RWPE2 (cell line): Measurements from ENCODE around the gene HFM1.
A peak's percentile ranks its signal among the peaks of the same experiment; 100 is the strongest.
"Not testable (repeated sequence)": the region's sequence is repeated elsewhere in the genome, so short reads cannot be mapped to it uniquely, and the experiment has no call there.

Source experiments
- ATAC-seq: fragments of 200-7000 bp; cut with Tn5 transposase; 3 replicates; pipeline ENCODE4 v1.9.1; 2021; ENCODE audit warnings: low read depth
- DNase-seq: peaks from one replicate; pipeline ENCODE4 v3.0.0-alpha.2; 2020; ENCODE audit warnings: low spot score
- H3K27ac ChIP-seq: fragments of 450-650 bp; 2 replicates; pipeline ENCODE4 v1.5.1; 2017; ENCODE audit warnings: mild to moderate bottlenecking; ENCODE audit not compliant: poor library complexity, severe bottlenecking
- H3K27me3 ChIP-seq: fragments of 250-450 bp; sonication (Bioruptor Pico); 2 replicates; pipeline ENCODE4 v1.5.1; 2021; ENCODE audit warnings: mild to moderate bottlenecking, moderate library complexity; ENCODE audit not compliant: insufficient read depth, poor library complexity, severe bottlenecking
- H3K36me3 ChIP-seq: fragments of 250-450 bp; sonication (Bioruptor Pico); 2 replicates; pipeline ENCODE4 v1.5.1; 2020; ENCODE audit warnings: low read depth, mild to moderate bottlenecking, moderate library complexity
- H3K4me1 ChIP-seq: fragments of 250-450 bp; sonication (Bioruptor Pico); 2 replicates; pipeline ENCODE4 v1.5.1; 2021; ENCODE audit warnings: mild to moderate bottlenecking, moderate library complexity; ENCODE audit not compliant: insufficient read depth, poor library complexity, severe bottlenecking
- H3K4me3 ChIP-seq: fragments of 250-450 bp; sonication (Bioruptor Pico); 2 replicates; pipeline ENCODE4 v1.5.1; 2021; ENCODE audit warnings: mild to moderate bottlenecking, moderate library complexity; ENCODE audit not compliant: severe bottlenecking
- H3K9me3 ChIP-seq: fragments of 250-450 bp; sonication (Bioruptor Pico); 2 replicates; pipeline ENCODE4 v1.5.1; 2021; ENCODE audit warnings: mild to moderate bottlenecking, moderate library complexity; ENCODE audit not compliant: severe bottlenecking
- CTCF ChIP-seq: fragments of 450-650 bp; IDR thresholded peaks from one replicate; pipeline ENCODE4 v1.5.1; 2017; ENCODE audit warnings: mild to moderate bottlenecking, moderate library complexity; ENCODE audit not compliant: poor library complexity, severe bottlenecking

The HFM1 gene

GRCh38 chr1:91440847-91441246, 36.2 kb upstream of the HFM1 start:
- TF ChIP-seq CTCF = peak; percentile 50
- DNase-seq (no peak), ATAC-seq (peak; percentile 55; the same call in 1 of the 3 replicates)

GRCh38 chr1:91439016-91439415, 34.4 kb upstream of the HFM1 start:
- no peaks in the 10 kb centered on the region for H3K9me3 ChIP-seq
- ATAC-seq = no peak
- no peak overlapping the region for H3K4me3 ChIP-seq
- no peak overlapping the region for H3K27ac ChIP-seq
- TF ChIP-seq CTCF = no peak
- H3K4me1 ChIP-seq = no peaks in the 10 kb centered on the region
- peaks cover 10% of the 10 kb centered on the region for H3K27me3 ChIP-seq
- no peak for DNase-seq
- H3K36me3 ChIP-seq = no peaks in the 10 kb centered on the region

More at GRCh38 chr1:91440847-91441246, 36.2 kb upstream of the HFM1 start:
- H3K36me3 ChIP-seq = no peaks in the 10 kb centered on the region
- no peaks in the 10 kb centered on the region for H3K4me1 ChIP-seq
- H3K27me3 ChIP-seq = peaks cover 10% of the 10 kb centered on the region
- H3K4me3 ChIP-seq = no peak overlapping the region
- no peaks in the 10 kb centered on the region for H3K9me3 ChIP-seq
- H3K27ac ChIP-seq = no peak overlapping the region

GRCh38 chr1:91428182-91428798, 23.7 kb upstream of the HFM1 start:
- no peak for DNase-seq
- no peak for TF ChIP-seq CTCF
- no peak for ATAC-seq
- H3K4me1 ChIP-seq = no peaks in the 10 kb centered on the region
- no peaks in the 10 kb centered on the region for H3K36me3 ChIP-seq
- H3K27ac ChIP-seq = no peak overlapping the region
- peaks cover 4% of the 10 kb centered on the region for H3K27me3 ChIP-seq
- no peaks in the 10 kb centered on the region for H3K9me3 ChIP-seq
- no peak overlapping the region for H3K4me3 ChIP-seq

- Histone ChIP-seq H3K27ac (no peak overlapping the region), H3K9me3 (no peaks in the 10 kb centered on the region), H3K27me3 (peaks cover 4% of the 10 kb centered on the region), H3K4me1 (no peaks in the 10 kb centered on the region), H3K4me3 (no peak overlapping the region), H3K36me3 (no peaks in the 10 kb centered on the region)
- ATAC-seq (no peak), DNase-seq (peak; percentile 40)
- TF ChIP-seq CTCF = no peak
Observed at GRCh38 chr1:91427741-91428140, 23.1 kb upstream of the HFM1 start.

- not testable (repeated sequence) for H3K9me3 ChIP-seq, H3K27ac ChIP-seq, H3K36me3 ChIP-seq, H3K4me3 ChIP-seq, DNase-seq, ATAC-seq, H3K4me1 ChIP-seq
- H3K27me3 ChIP-seq = peaks cover 18% of the 10 kb centered on the region
Observed at GRCh38 chr1:91422523-91422922, 17.9 kb upstream of the HFM1 start.
